ENCODE results near the gene TMEM151A.

TMEM151A gene

DNA sequence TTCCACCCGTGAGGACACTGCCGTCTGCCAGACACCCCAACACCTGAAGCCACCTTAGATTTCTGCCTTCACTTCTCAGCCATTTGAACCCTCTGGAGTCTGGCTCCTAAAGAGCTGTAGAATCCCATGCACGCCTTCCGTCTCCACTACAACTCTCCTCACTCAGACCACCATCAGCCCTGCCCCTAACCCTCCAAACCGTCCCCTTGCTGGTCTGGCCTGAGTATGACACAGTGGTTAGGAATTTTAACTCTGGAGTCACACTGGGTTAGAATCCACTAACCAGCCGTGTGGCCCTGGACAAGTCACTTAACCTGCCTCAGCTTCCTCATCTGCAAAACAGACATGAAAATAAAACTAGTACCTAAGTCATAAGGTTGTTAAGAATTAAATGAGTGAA lies 10.7 kb upstream of the TMEM151A start:
- in situ Hi-C loops (cut with MboI; ENCODE audit: low pct_unique_long_range_greater_than_20kb, low sequenced_read_pairs), result no loop called here
- DNase-seq, result no peak

DNA sequence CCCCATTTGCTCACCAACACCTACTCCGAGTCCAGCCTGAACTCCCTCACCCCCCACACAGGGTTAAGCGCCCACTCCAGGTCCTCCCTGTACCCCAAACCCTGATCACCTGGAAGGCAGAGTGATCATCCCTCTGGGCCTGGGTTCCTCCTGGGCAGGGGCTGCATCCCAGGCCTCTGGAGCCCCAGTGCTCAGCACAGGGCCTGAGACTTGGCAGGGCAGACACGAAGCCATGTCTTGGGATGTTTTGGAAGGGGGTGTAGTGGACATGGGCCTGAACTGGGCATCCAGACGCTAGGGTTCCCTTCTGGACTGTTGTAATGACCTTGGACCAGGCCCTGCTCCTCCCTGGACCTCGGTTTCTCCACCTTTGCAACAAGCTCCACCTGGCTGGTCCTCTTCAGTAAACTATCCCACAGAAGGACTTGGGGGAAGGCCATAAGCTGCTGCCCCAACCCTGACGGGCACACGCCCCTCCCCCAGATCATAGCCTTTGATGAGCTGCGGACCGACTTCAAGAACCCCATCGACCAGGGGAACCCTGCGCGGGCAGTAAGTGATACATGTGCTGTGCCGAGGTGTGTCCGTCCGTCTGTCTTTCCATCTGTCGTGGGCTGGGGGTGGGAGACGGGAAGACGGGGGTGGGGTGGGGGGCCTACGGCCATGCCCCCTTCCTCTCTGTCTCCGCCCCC lies 9.8 kb upstream of the TMEM151A start:
- in situ Hi-C loops (cut with MboI; ENCODE audit: low pct_unique_long_range_greater_than_20kb, low sequenced_read_pairs), result no loop called here

DNA sequence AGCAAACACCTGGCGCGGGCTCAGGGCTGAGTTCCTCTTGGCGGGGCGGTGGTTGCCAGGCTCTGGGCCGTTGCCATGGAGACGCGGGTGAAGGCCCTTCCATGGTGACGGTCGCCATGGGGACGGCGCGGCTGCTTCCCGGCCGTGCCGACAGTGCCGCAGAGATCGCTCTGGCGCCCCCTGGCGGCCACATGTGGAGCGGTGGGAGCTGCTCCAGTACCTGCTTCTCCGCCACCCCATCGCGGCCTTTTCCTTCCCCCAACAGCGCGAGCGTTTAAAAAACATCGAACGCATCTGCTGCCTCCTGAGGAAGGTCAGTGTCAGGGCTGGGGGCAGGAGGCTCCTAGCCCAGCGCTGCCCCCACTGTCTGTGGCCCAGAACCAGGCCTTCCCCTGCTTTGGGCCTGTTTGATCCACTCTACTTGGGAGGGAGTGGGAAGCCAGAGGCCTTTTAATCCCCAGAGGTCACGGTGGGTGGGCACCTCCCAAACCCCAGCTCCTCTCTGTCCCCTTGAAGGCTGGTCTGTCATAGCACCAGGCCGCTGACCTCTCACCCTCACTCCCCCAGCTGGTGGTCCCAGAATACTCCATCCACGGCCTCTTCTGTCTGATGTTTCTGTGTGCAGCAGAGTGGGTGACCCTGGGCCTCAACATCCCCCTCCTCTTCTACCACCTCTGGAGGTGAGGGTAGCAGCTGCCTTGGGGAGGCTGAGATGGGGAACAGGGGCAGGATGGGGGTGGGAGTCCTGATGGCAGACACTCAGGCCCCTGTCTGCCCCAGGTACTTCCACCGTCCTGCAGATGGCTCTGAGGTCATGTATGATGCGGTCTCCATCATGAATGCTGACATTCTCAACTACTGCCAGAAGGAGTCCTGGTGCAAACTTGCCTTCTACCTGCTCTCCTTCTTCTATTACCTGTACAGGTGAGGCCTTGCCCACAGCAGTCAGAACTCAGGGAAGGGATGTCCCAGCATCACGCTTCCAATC lies 8.9 kb upstream of the TMEM151A start:
- in situ Hi-C loops (cut with MboI; ENCODE audit: low pct_unique_long_range_greater_than_20kb, low sequenced_read_pairs), result no loop called here
- DNase-seq, result peak; percentile 99

More for the DNA sequence above, 9.8 kb upstream of the TMEM151A start:
- no peak for DNase-seq

DNA sequence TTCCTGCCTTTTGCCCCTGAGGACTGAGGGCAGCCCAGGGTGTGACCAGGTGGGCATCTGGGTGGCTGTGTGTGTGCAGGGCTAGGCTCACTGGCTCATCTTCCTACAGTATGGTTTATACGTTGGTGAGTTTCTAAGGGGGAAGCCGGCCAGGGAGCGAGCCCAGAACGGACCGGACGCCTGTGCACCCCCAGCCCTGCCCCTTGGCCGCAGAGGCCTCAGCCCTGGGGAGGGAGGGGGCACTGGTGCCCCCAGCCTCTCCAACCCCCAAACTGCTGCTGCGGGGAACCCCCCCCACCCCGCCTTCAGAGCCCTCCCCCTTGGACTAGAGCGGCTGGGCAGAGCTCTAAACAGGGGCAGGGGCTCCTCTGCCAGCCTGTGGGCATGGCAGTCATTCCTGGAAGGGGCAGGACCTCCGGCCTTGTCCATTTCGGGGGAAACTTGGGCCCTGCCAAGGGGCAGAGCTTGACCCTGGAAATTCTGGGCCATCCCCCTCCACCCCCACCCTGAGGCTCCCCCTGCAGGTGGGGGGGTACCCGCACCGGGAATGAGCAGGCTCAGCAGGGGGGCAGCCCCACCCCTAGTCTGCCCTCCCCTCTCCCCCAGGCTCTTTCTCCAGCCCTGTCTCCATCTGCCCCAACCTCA lies 8.1 kb upstream of the TMEM151A start:
- in situ Hi-C loops (cut with MboI; ENCODE audit: low pct_unique_long_range_greater_than_20kb, low sequenced_read_pairs), result no loop called here
- DNase-seq, result no peak

DNA sequence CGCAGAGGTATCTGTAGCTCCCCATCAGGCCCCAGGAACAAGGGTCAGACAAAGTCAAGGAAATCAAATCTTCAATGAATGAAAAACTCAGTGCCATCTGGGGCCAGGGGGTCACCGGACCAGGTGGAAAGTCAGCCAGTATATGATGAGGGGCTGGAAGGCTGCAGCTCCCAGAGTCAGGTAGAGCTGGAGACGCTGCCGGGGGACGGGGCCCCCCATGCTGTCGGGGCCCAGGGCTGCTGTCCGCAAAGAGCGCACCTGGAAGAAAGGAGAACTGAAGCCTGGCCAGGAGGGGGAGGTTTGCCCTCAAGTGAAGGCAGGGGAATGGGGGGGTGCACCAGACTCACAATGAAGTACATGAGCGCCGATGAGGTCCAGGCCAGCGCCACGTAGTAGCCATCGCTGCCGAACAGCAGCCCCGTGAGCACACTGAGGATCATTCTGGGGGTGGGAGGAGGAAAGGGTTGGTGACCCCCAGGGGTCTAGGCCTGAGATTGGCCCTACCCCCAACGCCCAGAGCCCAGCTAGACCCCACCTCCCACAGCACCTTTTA lies 7.1 kb upstream of the TMEM151A start:
- DNase-seq, result no peak
- in situ Hi-C loops (cut with MboI; ENCODE audit: low pct_unique_long_range_greater_than_20kb, low sequenced_read_pairs), result no loop called here

DNA sequence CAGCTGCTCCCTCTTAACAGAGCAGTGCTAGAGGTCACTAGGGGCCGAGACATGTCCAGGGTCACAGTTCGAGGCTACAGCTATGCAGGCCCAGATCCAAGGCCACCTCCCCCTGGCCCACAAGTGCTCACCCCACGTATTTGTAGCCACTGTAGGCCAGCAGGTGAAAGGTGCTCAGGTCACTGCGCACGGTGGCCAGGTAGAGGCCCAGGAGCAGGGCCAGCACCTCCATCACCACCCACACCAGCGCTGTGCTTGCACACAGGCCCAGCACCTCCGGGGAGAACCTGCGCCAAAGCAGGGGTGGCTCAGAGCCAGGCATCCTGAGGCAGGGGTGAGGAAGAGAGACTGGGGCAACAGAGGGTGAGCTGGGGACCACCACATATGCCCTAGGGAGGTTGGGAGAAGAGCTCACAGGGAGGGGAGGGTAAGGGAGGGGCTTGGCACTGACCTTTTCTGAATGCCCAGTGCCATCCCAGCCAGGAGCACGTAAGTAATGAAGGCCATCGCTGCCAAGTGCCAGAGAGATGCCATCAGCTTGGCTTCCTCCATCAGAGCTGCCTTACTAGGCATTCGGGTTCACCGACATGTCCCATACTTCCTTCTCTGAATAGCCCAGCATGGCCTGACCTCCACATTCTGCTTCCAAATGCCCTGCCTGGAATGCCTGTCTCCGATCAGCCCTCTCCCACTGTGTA lies 6.3 kb upstream of the TMEM151A start:
- in situ Hi-C loops (cut with MboI; ENCODE audit: low pct_unique_long_range_greater_than_20kb, low sequenced_read_pairs), result no loop called here

DNA sequence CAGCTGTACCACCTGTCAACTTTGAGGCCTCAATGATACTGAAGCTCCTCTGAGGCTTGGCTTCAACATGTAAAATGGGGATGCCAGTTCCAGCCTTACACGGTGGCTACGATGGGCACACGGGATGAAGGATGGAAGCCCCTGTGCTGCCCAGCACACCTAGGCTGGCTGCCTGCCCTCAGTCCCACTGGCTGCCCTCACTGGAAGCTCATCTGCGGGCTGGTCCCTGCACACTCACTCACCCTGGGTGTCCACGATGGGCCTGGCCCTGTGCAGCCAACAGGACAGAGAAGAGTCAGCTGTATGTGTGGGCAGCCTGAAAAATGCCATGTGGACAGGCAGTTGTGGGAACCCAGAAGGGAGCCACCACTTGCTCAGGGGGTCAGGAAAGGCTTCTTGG lies 5.0 kb upstream of the TMEM151A start:
- in situ Hi-C loops (cut with MboI; ENCODE audit: low pct_unique_long_range_greater_than_20kb, low sequenced_read_pairs), result no loop called here
- DNase-seq, result no peak

More for the DNA sequence above, 6.3 kb upstream of the TMEM151A start:
- DNase-seq, result no peak

DNA sequence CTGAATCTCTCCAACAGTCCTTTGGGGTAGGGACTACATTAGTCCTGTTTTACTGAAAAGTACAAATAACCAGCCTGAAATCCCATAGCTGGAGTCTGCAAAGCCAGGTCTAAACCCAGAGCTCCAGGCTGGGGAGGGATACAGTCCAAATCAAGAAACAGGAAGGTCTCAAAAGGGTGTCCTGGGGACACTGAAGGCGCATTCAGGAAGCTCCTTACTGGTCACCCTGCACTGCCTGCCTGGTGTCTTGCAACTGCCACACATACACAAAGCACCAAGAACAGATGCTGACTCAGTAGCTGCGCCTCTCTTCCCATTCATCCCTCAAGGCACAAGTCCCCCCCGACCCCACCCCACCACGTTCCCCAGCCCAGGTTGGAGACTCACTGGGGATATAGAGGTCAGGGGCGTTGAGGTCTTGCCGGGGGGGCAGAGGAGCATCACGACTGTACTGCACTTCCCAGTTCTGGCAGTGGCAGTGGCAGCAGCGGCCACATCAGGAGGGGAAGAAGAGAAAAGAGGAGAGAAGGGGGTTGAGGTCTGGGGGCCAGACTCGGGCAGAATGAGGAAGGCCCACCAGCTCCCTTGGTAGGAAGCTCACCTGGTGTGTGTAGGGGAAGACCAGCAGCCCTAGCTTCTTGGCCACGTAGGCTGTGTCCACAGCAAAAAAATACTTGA lies 4.3 kb upstream of the TMEM151A start:
- in situ Hi-C loops (cut with MboI; ENCODE audit: low pct_unique_long_range_greater_than_20kb, low sequenced_read_pairs), result no loop called here
- DNase-seq, result no peak

DNA sequence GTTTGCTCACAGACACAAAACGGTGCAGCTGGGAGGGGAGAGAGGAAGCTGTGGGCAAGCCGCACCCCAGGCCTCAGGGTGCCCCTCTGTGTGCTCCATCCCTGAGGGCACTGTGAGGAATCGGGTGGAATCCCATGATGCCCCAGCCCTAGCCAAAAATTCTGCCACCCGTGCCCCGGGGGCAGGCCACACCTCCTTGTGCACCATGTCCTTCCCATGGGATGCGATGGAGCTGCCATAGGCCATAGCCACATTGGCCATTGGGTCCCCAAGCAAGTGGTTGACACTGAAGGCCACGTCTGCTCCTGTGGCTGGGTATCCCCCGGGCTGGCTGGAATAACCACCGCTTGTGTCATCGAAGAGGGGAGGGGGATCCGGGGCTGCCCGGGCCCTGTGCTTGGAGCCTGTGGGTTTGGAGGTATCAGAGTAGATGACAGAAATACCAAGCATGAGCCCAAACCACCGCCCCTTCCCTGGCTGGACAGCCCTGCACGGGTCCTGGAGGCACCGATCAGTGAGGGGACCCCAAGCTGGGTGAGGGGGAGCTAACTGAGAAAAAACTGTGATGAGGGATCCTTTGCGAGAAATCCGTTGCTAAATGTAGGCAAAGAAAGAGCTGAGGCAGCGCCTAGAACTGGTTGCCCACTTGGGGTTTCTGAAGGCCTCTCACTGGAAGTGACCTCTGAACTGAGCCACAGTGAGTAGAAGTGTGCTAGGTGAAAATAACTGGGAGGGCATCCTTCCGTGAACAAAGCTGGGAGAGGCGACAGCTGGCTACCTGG lies 3.6 kb upstream of the TMEM151A start:
- in situ Hi-C loops (cut with MboI; ENCODE audit: low pct_unique_long_range_greater_than_20kb, low sequenced_read_pairs), result no loop called here
- DNase-seq, result no peak

DNA sequence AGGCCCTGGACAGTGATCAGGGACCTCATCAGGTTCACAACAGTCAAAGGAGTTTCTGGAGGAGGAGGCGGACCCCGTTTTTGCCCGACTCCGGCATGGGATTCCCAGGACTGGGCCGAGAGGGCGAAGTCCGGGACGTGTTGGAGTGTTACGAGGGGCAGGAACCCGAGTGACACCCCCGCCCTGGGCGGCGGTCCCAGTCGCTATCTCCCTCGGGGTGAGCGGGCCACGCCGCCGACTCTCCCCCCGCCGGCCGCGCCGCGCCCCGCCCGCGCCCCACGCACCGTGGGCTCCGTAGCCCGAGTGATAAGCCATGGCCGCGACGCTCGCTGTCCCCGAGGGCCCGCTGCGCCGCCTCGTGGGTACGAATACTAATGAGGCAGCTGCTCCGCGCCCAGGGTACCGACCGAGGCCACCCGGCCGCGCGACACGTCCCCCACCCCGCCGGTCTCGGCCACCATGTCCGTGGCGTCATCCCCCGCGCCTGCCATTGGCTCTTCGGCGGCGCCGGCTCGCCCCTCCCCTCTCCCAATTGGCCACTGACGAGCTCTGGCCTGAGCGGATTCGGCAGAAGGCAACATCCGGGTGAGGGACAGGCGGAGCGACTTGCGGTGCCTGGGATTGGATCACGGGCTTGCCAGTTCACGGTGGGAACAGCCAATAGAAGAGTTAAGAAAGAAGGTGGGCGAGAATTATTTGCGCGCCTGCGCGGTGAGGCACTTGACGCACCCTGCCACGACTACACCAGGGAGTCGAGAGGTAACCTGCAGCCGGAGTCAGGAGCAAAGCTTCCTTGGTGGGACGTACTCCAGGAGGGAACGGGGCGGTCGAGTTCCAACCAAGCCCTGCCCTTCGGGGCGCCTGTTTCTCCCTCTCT lies 2.8 kb upstream of the TMEM151A start, which contains the start of gene YIF1A:
TSS of gene YIF1A (minus strand) at position 473 of the 877 bp plus-strand sequence. CDS start at position 315, 158 bp downstream.
- in situ Hi-C loops (cut with MboI; ENCODE audit: low pct_unique_long_range_greater_than_20kb, low sequenced_read_pairs), result no loop called here
- DNase-seq, result peak; percentile 99

DNA sequence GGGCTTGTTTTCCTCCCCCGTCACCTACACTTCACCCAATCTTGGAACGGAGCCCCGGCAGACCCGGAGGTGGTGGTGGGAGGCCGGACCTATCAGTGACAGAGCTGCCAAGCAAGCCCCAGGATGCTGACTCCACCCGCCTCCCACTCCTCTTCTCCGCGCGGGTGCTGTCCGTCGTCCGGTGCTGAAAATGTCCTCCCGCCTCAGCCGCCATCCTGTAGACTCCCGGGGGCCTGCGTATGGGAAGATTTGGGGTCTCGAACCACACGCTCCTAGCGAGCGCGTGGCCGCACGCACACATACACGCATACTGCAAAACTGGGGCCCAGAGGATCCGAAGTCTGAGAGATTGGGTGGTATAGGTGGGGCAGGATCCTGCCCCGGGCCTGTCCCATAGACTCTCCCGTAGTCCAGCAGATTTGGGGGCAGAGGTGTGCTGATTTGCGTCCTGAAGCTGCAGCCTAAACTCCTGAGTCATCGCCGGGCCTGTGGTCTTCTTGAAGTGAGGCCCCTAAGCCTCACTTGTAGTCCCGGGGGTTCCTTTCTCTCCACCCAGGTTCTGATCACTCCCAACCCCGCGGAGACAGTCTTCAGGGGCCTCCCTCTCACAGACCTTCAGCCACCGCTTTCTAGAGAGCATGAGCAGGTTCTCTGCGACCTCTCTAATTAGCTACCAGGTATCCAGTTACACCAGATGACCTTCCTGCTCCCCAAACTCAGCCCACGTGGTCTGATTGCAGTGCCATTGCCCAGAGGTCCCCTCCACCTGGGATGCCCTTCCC lies 2.0 kb upstream of the TMEM151A start:
- in situ Hi-C loops (cut with MboI; ENCODE audit: low pct_unique_long_range_greater_than_20kb, low sequenced_read_pairs), result no loop called here
- DNase-seq, result no peak

DNA sequence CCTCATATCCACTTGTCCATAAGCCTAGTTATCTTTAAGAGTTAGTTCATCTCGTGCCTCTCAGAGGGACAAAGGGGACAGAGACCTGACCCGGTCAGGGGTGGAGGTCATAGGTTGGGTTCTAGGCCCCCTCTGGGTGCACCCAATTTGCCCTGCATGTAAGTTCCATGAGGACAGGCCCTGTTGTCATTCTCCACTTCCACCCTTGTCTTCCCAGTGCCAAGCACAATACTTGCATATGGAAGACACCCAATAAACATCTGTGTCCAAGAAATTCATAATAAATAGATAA lies 1.4 kb upstream of the TMEM151A start:
- DNase-seq, result no peak
- in situ Hi-C loops (cut with MboI; ENCODE audit: low pct_unique_long_range_greater_than_20kb, low sequenced_read_pairs), result no loop called here

DNA sequence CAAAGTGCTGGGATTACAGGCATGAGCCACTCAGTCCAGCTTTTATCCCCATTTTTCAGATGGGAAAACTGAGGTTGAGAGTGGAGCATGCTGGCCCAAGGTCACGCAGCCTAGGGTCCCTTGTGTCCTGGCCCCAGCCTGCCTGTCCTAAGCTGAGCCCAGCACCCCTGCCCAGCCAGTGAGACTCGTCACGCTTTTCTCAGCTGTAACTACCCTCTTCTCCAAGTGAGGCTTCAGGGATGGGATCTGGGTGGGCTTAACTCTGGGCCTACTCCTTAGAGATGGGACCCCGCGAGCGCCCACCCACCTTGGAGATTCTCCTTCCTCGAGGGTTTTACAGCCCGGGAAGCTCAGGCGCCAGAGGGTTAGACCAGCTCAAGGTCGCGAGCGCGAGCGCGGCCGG lies 390 bp upstream of the TMEM151A start:
- DNase-seq, result no peak
- in situ Hi-C loops (cut with MboI; ENCODE audit: low pct_unique_long_range_greater_than_20kb, low sequenced_read_pairs), result no loop called here

DNA sequence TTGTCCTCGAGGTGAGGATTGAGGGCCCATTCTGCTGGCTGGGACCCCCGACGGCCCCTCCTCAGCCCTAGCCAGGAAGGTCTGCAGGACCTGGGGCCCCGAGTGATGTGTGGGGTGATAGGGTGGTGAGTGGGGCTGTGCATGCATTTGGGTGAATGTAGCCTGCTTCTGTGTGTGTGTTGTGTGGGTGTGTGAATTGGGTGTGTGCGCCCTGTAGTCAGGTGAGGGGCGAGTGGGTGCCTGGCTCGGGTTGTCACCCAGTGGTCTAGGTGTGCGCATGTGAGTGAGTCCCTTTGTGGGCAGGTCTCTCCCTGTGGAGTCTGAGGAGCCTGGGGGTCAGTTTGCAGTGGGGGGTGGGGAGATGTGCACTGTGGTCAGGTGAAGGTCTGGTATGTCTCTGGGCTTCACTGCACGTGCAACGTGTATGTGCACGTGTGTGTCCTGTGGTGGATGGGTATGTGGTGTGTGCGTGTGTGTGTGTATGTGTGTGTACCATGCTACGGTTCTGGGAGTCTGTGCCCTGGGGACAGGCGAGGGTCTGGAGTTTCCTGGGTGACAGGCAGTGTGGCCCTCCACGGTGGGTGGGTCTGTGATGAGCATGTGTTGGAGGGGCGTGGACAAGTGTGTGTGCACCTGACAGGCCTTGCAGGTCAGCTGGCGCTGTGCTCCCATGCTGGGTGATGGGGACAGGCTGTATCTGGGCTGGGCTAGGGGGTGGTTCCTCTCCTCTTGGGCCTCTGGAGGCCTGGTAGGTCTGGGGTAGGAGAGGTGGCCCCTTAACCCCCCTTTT lies 1.0 kb downstream of the TMEM151A start:
- in situ Hi-C loops (cut with MboI; ENCODE audit: low pct_unique_long_range_greater_than_20kb, low sequenced_read_pairs), result no loop called here
- no peak for DNase-seq

DNA sequence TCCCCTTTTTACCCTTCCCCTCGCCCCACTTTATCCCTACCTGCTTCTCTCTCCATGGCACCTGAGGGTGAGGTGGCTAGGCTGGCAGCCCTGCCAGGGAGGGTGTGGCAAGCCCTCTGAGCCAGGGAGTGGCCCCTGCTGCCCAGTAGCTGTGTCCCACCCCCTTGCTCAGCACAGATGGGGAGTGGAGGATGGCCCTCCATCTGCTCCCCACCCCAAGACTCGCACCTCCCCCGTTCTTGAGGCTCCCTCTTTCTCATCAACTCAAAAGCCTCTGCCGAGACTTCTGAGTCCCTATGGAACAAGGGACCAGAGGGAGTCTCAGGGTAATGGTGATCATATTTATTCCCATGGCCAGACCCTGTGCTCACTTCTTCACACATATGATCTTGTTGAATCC lies 1.7 kb downstream of the TMEM151A start:
- DNase-seq, result no peak
- in situ Hi-C loops (cut with MboI; ENCODE audit: low pct_unique_long_range_greater_than_20kb, low sequenced_read_pairs), result no loop called here
